ENCODE data around the gene BMPR1B.
A peak's percentile ranks its signal among the peaks of the same experiment; 100 is the strongest.
"Not testable (repeated sequence)": the region's sequence is repeated elsewhere in the genome, so short reads cannot be mapped to it uniquely, and the experiment has no call there.

Gene BMPR1B

DNA sequence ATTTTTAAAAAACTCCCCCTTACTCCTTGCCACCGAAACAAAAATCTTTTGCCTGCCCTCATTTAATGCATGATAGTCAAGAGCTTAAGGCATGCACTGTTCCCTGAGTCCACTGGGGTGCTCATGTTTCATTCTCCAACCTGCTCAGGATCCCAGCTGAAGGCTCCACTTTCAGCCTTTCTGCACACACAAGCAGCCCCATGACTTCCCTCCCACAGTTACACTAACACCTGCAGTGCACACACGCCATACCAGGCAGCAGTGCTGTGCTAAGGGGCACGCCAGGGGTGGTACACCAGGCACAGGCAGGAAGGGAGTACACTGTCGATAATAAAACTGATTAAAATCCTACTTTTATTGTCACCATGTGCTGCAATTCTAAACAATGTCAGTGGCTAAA is 385.2 kb downstream of the BMPR1B start:
- no peak for DNase-seq (ENCODE audit: low spot score)

DNA sequence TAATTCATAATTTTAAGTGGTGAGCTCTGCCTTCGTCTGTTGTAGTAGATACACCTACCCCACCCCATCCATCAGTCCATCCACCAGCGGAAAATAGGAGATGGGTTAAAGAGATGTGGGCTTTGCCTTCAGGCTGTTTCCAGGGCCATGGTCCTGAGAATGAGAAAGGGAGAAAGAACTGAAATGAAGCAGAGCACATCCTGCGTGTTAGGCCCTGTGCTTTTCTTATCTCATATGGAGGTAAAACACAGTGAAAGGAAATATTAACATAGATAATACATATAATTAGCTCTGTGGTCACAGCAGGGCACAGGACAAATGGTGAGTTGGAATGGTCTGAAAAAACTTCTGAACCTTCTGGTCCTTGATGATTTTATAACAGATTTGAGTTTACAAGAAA is 393.5 kb downstream of the BMPR1B start:
- DNase-seq (ENCODE audit: low spot score): no peak

DNA sequence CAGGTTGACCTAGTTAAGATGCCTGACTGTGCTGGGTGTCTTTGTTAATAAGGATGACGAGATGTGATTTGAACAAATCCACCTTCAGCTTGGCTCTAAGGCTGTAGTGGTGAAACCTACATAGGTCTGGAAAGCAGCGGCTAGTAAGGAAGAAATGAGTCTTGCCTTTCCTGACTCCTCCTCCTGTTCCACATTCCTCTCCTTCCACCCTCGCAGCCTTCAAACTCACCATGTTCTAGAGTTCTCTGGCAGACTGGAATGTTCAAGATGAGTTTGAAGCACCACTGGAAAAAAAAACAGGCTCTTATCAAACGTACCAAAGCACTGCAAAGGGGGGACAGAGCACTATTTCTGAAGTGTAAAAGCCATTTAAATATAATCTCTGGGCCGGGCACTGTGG is 395.4 kb downstream of the BMPR1B start:
- DNase-seq (ENCODE audit: low spot score): no peak

DNA sequence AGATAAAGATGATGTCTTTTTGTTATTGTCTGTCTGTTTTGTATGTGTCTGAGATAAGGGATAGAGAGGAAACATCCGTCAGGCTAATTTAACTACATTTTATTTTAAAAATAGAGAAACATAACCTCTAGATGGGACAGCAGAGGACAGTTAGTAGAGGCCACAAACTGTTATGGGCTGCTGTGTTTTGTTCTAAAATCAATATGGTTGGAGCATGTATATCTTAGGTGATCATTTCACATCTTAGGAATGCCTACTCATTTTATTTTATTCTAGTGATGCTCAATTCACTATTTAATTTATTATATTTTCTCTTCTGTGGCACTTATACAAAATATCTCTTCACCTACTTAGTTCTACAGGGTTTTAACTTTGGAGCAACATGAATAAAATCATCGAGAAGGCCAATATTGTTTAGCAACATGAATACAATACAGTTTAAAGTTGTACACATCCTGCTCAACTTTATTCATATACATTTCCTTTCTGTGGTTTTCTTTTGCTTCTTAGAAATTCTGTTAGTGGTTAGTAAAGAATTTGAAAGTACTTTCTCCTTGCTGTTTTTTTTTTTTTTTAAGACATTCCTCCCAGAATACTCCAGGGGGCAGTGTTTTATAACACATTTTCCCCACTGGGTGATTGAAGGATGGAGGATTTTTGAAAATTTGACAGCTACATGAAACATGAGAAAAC is 398.1 kb downstream of the BMPR1B start:
- peak; percentile 62 for DNase-seq (ENCODE audit: low spot score)

DNA sequence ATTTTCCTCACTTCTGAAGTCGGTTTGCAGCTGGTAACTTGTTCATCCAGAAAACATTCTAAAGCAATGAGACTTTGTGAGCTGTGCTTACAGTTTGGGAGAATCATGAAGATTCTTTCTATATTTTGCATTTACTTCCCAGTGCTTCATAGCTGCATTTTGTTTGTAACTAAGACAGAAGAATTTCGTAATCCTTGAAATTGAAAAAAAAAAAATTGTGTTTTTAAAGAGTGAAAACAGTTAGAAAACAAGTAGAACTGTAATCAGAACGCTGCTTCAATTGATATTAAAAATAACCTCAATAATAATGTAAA is 398.7 kb downstream of the BMPR1B start:
- DNase-seq (ENCODE audit: low spot score): no peak

DNA sequence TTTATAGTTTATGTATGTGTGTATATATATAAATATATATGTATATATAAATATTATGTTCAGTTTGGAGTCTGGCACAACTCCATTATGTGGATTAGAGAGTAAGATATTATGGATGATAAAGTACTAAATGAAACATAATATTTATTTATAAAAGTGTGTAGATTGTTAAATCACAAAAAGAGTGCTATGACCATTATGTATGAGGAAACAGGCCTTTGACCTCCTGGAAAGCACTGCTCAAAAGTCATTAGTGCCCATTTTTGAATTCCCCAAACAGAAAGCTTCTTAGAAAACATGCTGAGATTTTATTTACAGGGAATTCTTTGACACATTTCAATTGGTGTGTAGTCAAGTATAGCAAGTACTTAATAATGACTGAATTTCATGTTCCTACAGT is 399.8 kb downstream of the BMPR1B start:
- no peak for DNase-seq (ENCODE audit: low spot score)

DNA sequence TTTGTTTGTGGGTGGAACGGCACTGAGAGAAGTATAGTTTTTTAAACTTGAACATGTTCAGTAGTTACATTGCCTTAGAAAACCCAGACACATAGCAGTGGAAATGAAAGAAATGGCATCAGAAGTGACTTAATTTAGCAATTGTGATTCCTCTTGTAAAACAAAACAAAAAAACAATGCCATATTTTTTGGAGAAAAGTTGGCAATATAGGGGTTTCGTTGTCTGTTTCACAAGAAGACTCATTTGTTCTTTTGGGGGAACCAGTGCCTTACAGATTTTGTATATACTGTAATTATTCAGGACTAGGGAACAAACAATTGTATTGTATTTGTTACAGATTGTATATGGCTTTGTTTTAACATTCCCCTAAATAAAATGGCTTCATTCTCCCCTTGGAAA is 400.3 kb downstream of the BMPR1B start:
- DNase-seq (ENCODE audit: low spot score): no peak

DNA sequence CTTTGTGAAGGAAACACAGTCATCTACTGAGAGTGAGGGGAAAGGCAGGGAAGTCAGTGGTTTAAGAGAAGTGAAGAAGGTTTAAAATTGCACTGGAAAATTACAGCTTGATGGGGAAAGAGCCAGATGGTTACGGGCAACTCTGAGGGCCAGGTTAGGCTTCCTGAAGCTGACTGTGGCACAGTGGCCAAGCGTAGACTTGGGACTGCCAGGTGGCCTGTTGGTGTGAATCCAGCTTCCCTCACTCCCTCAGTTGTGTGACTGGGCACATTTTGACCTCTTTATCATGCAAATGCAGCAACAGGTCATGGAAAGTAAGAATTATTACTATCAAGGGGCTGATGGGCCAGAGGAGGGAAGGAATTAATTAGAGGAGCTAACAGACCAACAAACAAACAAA is 400.9 kb downstream of the BMPR1B start:
- no peak for DNase-seq (ENCODE audit: low spot score)

DNA sequence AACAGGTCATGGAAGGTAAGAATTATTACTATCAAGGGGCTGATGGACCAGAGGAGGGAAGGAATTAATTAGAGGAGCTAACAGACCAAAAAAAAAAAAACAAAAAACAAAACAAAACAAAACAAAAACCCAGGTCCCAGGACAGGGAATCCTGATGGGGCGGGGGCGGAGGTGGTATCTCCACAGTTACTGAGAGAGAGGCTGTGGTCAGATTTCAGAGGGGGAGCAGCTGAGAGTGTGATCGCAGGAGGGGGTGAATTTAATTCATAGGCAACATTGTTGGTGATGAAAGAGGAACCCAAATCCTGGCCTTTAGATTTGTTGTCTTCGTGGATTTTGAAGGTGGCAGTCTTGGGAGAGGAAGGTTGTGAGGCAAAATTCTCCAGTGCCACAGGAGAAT is 401.6 kb downstream of the BMPR1B start:
- no peak for DNase-seq (ENCODE audit: low spot score)

DNA sequence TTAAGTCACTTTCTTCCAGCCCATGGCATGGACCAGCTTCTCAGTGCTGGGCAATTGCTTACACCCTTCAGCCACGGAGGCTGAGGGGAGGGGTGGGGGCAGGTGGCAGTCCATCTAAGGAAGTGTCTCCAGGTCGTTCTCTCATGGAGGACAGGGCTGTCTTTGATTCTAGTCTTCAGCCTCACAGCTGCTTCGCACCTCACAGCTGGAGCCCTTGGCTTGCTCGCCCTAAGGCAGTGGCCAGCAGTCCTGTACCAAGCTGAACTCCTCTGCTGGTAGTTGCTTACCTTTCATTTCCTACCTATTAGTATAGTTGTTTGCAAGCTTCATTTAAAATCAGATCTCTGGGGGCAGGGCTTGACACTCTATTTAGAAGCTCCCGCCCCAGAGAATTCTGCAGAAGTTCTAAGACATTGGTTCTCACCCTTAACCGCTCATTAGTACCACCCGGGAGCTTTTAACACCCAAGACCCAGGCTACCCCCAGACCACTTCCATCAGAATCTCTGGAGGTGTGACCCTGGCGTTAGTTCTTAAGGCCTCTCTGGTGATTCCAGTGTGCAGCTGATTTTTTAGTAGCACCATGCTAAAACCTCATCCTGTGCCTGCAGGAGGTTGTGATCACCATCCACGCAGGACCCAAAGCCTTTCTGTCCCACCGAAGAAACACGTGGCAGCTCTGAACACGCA is 404.2 kb downstream of the BMPR1B start:
- no peak for DNase-seq (ENCODE audit: low spot score)

DNA sequence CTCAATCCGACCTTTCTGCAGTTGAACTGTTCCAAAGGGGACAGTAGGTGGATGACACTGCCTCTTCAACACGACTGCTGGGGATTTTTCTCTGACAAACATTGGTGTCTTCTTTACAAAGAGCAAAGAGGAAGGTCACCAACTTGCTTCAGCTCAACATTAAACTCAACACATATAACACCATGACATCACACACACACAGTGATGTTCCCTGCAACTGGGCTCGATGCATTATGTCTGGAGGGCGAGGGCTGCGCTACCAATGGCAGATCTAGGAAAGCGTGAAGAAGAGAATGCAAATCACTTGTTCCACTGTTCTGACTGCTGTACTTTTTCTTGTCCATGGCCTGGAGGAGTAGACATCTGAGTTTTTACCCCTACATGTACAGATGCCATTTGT is 405.1 kb downstream of the BMPR1B start:
- DNase-seq (ENCODE audit: low spot score): no peak

DNA sequence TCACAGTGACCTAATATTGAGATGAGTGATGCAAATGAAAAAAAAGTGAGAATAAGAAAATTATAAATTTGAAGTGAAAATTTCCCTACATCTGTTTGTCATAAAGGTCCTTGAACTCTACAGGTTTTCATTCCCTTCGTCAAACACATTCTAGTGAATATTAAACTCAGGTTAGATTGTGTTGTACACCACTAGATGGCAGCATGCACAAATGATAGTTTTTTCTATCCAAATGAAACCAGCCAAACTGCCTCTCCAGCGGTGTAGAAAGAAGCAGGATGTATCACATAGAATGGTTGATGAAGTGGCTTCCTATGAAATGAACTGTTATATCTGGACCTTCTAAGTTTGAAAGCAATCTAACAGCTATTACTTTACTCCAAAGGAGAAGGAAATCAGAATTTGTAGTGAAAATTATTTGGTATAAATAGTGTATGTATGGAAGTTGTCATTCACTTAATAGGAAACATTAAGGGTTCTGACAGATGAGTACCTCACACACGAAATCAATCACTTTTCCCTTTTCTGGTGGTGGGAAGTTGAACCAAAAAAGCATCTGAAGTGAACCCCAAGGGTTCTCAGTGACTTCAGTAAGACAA is 408.3 kb downstream of the BMPR1B start:
- DNase-seq (ENCODE audit: low spot score): peak; percentile 63

DNA sequence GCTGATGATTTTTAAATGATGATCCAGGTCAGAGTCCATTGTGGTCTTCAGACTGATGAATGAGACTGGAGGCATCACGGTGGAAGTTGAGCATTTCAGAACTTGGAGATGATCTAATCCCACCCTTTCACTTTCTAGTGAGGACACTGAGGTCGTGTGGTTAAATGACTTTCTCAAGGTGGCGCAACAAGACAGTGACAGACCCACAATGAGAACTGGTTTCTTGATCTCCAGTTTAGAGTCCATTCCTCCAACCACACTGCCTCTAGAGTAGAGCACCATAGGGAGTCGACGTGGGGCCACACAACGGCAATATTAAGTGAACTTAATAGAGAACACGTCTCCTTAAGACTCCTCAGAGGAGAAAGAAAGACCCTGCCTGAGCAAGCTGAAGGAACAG is 410.1 kb downstream of the BMPR1B start:
- DNase-seq (ENCODE audit: low spot score): no peak

DNA sequence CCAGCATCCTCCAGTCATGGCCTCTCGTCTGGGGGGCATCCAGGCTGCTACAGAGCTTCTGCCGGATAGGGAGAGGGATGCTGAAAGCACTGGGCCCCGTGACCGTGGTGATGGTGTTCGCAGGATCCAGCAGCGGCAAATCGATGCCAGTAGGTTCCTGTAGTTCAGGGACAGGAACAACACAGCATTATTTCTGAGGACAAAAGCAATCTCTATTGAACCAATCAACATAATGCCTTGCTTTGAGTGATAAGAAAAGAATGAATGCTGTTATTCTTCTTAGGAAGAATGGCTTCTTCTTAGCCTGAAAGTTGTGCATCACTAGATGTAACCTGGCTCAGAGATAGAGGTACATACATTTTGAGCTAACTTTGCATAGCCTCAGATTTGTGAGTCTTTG is 412.4 kb downstream of the BMPR1B start:
- DNase-seq (ENCODE audit: low spot score): no peak

DNA sequence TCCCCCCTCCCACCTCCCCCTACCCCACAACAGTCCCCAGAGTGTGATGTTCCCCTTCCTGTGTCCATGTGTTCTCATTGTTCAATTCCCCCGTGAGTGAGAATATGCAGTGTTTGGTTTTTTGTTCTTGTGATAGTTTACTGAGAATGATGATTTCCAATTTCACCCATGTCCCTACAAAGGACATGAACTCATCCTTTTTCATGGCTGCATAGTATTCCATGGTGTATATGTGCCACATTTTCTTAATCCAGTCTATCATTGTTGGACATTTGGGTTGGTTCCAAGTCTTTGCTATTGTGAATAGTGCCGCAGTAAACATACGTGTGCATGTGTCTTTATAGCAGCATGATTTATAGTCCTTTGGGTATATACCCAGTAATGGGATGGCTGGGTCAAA is 413.6 kb downstream of the BMPR1B start:
- DNase-seq (ENCODE audit: low spot score): not testable (repeated sequence)

DNA sequence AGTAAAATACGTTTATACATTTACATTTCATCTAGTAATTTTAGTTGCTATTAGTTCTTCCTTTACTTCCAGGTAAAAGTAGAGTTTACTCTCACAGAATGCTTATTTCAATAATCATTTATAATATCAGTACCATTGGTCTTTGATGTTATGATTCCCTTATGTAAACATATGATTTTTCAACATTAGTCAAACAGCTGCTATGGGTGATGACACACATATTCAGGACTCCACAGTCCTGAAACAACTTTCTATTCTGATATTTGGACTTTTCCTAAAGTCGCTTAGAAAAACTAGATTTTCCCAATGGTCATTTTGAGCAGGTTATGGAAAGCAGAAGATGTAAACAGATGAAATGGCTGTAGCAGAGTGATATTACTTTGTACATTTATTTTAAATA is 421.2 kb downstream of the BMPR1B start:
- DNase-seq (ENCODE audit: low spot score): no peak

DNA sequence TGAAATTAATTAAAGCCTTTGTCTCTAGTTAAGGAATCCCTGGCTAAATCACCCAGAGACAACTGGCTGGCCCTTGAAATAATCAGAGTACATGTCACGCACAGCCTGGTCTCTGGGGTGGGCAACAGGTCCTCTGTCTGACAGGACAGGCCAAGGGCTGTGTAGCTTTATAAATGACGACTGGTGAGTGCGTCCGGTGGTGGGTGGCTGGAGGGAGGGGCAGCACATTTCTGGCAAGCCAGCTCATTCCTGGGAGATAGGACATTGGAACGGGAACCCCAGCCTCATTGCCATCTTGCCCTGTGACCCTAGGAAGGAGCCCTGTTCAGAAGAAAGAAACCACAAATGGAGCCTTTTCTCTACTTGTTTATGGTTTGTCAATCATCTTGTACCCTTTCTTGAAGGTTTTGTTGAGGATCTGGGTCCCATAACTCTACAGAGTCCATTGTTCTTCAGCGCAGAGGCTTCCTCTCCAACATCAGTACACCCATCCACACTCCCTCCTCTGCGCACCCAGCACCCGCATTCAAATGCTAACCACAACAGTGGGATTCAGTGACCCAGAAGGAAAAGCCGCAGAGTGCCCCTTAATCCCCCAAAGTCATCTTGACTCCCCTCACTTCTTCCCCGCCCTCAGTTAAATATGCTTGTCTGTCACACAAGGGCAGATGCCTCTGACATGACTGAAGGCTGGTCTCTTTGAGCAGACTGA is 422.9 kb downstream of the BMPR1B start:
- DNase-seq (ENCODE audit: low spot score): no peak

DNA sequence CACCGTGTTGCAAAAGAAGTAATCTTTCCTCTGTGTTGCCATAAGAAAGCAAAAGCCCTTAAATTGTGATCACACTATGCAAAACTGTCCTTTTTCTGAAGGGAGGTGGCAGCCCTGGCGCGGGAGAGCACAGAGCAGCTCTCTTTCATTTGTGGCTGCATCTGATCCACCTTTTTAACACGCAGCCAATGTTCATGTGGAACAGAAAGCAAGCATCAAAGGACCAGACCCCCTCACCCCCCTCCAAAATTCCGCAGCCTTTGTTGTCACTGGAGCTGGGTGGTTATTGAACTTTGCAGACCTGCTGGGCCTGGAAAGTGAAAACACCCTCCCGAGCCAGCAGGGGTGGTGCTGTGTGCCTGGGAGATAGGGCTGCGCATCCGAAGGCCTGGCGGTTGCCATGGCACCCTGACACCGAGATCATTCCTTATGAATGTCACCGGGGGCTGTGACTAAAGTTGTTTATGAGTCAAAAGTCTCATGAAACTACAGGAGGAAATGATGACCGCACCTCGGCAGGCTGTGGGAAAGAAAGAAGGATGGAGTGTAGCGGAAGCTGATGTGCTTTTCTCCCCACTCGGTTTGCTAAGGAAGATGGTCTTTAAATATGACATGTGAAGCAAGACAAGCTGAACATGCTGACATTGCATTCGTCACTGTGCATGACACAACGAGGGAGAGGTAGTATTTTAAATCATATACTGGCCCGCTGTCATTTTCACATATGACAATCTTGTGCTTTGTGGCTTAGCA is 423.7 kb downstream of the BMPR1B start:
- peak; percentile 48 for DNase-seq (ENCODE audit: low spot score)

DNA sequence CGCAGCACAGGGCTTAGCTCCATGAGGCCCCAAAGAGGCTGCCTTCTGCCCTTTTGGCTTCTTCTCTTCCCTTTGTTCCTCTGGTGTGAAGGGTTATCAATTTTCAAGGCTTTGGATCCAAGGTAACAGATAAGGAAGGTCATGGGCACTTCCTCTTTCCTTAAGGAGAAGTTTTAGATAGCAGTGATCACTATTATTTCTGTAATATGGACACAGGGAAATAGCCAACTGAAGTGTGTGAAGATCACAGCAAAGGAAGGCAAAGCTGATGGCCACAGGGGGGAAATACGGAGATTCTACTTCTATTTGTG is 424.2 kb downstream of the BMPR1B start:
- DNase-seq (ENCODE audit: low spot score): no peak

DNA sequence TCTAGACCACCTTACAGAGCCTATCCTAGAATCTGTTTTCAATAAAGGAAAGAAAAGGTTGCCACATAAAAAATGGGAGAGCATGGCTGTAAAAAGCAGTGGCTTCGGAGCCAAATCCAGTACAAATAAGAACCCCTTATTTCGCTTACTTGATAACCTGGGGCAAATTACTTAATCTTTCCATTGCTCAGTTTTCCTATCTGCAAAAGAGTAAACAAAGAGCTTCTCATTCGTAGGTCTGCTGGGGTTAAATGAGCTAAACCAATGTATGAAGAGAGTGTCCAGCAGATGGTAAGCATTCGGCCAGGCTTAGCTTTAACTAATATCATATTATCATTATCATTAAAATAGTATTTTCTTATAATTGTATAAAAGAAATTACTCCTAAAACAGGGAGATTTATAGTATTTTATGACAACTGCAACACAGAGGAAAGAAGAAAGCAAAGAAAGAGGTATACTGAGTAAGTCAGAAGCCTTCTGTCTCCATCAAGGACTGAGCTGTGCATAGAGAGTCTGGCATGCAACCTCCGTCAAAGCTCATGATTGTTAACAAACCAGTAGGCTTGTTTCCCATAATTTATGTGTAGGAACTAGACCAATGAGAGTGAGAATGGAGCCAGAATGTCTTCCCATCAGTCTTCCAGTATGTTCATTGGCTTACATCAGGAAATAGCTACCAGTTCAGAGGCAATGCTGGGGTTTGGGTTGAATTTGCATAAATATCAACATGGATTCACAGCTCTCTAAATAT is 426.1 kb downstream of the BMPR1B start:
- no peak for DNase-seq (ENCODE audit: low spot score)

DNA sequence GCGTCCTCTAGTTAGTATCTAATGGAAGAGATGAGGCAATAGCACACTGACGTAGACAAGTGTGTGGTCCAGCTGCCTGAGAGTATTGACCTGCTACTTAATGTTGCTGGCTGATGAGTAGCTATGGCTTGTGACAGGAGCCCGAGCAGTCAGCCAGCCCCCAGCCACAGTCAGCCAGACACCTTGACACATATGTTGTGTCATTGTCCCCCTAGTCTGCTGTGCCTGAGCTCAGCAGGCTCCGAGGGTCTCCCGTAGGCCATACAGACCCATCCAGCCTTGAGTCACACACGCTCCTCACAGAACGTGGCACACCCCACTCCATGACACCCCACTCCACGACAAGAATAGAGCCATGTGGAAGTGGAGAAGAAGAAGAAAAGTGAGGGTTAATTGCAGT is 428.9 kb downstream of the BMPR1B start:
- no peak for DNase-seq (ENCODE audit: low spot score)
